AG09319 (cell line): Measurements from ENCODE around the gene OR1D2.

ENCODE experiments used
- DNase-seq: peaks from one replicate; pipeline ENCODE4 v3.0.0-alpha.2; 2010; ENCODE audit warnings: low read depth; ENCODE audit errors: extremely low read depth
- TF ChIP-seq, protein P1 (sequence below): IDR thresholded peaks from 2 replicates; pipeline ENCODE4 v1.5.1; 2011; ENCODE audit warnings: low read depth, mild to moderate bottlenecking, inconsistent platforms, low read length, moderate library complexity

OR1D2 gene

GRCh38 chr17:3046753-3047152 lies 57.5 kb downstream of the OR1D2 start:
- TF ChIP-seq, protein P1, sequence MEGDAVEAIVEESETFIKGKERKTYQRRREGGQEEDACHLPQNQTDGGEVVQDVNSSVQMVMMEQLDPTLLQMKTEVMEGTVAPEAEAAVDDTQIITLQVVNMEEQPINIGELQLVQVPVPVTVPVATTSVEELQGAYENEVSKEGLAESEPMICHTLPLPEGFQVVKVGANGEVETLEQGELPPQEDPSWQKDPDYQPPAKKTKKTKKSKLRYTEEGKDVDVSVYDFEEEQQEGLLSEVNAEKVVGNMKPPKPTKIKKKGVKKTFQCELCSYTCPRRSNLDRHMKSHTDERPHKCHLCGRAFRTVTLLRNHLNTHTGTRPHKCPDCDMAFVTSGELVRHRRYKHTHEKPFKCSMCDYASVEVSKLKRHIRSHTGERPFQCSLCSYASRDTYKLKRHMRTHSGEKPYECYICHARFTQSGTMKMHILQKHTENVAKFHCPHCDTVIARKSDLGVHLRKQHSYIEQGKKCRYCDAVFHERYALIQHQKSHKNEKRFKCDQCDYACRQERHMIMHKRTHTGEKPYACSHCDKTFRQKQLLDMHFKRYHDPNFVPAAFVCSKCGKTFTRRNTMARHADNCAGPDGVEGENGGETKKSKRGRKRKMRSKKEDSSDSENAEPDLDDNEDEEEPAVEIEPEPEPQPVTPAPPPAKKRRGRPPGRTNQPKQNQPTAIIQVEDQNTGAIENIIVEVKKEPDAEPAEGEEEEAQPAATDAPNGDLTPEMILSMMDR, result no peak

DNA sequence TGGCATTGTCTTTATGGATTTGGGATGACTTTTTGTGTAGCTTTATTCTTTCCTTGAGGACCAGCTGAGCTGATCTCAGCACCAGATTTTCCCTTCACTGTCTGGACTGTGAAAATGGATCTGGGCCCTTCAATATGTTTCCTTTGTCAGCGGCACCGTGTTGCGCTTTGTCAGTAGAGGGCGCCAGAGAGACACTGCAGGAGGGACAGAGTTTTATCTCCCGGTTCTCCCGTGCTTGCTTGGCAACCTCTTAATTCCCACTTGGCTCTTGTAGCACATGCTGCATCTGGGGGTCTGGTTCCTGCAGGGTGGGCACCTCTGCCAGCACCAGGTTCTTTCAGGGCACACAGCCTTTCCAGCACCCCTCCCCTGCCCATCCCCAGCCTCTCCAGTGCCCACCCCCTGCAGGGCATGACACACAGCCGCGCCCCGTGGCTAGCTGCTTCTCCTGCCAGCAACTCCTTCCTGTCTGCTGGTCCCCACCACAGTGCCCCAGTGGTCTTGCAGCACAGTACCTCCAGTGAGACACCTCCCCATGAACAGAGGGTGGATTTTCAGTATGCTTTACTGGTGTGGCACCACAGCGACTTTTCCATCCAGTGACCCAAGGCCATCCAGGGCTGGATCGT lies 60.4 kb downstream of the OR1D2 start:
- TF ChIP-seq, protein P1, result no peak; the same call in 1 of the 2 replicates
- DNase-seq, result no peak

More at GRCh38 chr17:3046753-3047152, 57.5 kb downstream of the OR1D2 start:
- no peak for DNase-seq

DNA sequence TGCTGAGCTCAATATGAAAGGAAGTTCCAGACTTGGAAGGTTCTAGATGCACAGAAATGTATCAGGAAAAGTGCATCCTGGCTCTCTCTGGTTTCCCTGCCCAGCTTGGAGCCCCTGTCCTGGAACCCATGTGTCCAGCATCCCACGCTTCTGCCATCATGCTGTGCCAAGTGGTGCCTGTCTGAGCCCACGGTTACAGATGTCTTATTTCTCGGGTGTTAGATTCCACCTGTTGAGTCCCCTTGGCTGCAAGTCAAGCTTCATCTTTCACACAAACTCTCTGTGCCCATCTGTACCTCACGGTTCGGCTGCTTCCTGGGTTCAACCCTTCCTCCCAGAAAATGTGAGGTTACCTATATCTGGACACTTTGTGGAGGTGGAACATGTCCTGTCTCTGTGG lies 63.3 kb downstream of the OR1D2 start:
- no peak for DNase-seq
- TF ChIP-seq, protein P1, result no peak

DNA sequence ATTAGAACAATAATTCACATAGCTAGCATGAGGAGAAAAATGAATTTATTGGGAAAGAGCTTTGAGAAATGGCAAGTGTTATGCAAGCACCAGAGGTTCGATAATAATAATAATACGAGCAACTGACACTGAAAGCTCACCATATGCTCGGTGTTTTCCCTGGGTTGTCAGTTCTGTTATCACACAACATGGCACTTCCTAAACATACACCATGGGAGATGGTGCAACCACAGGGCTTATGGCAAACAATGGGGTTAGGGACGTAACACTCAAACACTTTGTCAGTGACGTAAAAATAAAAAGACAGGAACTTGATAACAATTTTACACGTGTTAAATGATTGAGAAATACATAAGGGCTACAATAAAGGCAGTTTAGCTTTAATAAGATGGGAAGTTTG lies 64.5 kb downstream of the OR1D2 start:
- no peak for DNase-seq
- TF ChIP-seq, protein P1, result no peak

- DNase-seq, result no peak
- TF ChIP-seq, protein P1, result no peak
These were observed 65.3 kb downstream of the OR1D2 start for GRCh38 chr17:3038941-3039340.
